HUES48 (cell line): ENCODE data around the gene PANK4.

ENCODE experiments used
- H3K27ac ChIP-seq: one replicate; pipeline ENCODE4 v1.7.0; 2013; ENCODE audit warnings: low read depth, low read length, inconsistent platforms
- H3K27me3 ChIP-seq: 2 replicates; pipeline ENCODE4 v1.6.1; 2013; ENCODE audit warnings: mild to moderate bottlenecking, low read length; ENCODE audit not compliant: control insufficient read depth, insufficient read depth
- H3K36me3 ChIP-seq: 2 replicates; pipeline ENCODE4 v1.6.1; 2013; ENCODE audit warnings: low read length; ENCODE audit not compliant: control insufficient read depth, insufficient read depth
- H3K4me1 ChIP-seq: 2 replicates; pipeline ENCODE4 v1.6.1; 2013; ENCODE audit warnings: mild to moderate bottlenecking, low read length; ENCODE audit not compliant: control insufficient read depth, insufficient read depth
- H3K4me3 ChIP-seq: 2 replicates; pipeline ENCODE4 v1.5.1; 2013; ENCODE audit warnings: mild to moderate bottlenecking, low read depth, low read length
- H3K9ac ChIP-seq: 2 replicates; pipeline ENCODE4 v1.6.1; 2013; ENCODE audit warnings: mild to moderate bottlenecking, low read depth, low read length, moderate library complexity
- H3K9me3 ChIP-seq: 2 replicates; pipeline ENCODE4 v1.6.1; 2013; ENCODE audit warnings: low read length; ENCODE audit not compliant: control insufficient read depth, insufficient read depth

The PANK4 gene

GRCh38 chr1:2542246-2542915, 16.0 kb upstream of the PANK4 start:
- Histone ChIP-seq H3K4me3 (no peak overlapping the region), H3K27ac (no peak overlapping the region), H3K9ac (no peak overlapping the region), H3K9me3 (no peaks in the 10 kb centered on the region), H3K4me1 (peaks cover 21% of the 10 kb centered on the region; the same call in 1 of the 2 replicates), H3K27me3 (peaks cover 40% of the 10 kb centered on the region), H3K36me3 (no peaks in the 10 kb centered on the region)

GRCh38 chr1:2541619-2542245, 15.3 kb upstream of the PANK4 start:
- H3K4me1 ChIP-seq: peaks cover 20% of the 10 kb centered on the region; the same call in 1 of the 2 replicates
- no peaks in the 10 kb centered on the region for H3K36me3 ChIP-seq
- no peak overlapping the region for H3K27ac ChIP-seq
- no peaks in the 10 kb centered on the region for H3K9me3 ChIP-seq
- peaks cover 45% of the 10 kb centered on the region for H3K27me3 ChIP-seq
- H3K4me3 ChIP-seq: no peak overlapping the region
- H3K9ac ChIP-seq: no peak overlapping the region

- H3K36me3 ChIP-seq: no peaks in the 10 kb centered on the region
- no peak overlapping the region for H3K4me3 ChIP-seq
- H3K27me3 ChIP-seq: peaks cover 51% of the 10 kb centered on the region
- peaks cover 20% of the 10 kb centered on the region; the same call in 1 of the 2 replicates for H3K4me1 ChIP-seq
- no peaks in the 10 kb centered on the region for H3K9me3 ChIP-seq
- no peak overlapping the region for H3K27ac ChIP-seq
- H3K9ac ChIP-seq: no peak overlapping the region
These were observed 14.6 kb upstream of the PANK4 start for GRCh38 chr1:2540816-2541492.

GRCh38 chr1:2539312-2539907, 13.0 kb upstream of the PANK4 start:
- peaks cover 66% of the 10 kb centered on the region for H3K27me3 ChIP-seq
- no peak overlapping the region for H3K9ac ChIP-seq
- no peaks in the 10 kb centered on the region for H3K9me3 ChIP-seq
- H3K4me3 ChIP-seq: no peak overlapping the region
- H3K4me1 ChIP-seq: peaks cover 27% of the 10 kb centered on the region
- no peaks in the 10 kb centered on the region for H3K36me3 ChIP-seq
- no peak overlapping the region for H3K27ac ChIP-seq

- Histone ChIP-seq H3K27me3 (peaks cover 70% of the 10 kb centered on the region), H3K9ac (no peak overlapping the region), H3K9me3 (no peaks in the 10 kb centered on the region), H3K27ac (no peak overlapping the region), H3K4me1 (peaks cover 24% of the 10 kb centered on the region), H3K36me3 (no peaks in the 10 kb centered on the region), H3K4me3 (no peak overlapping the region)
These were observed 12.5 kb upstream of the PANK4 start for GRCh38 chr1:2538872-2539271.

- Histone ChIP-seq H3K27me3 (peaks cover 70% of the 10 kb centered on the region), H3K4me1 (peaks cover 19% of the 10 kb centered on the region), H3K9ac (no peak overlapping the region), H3K9me3 (no peaks in the 10 kb centered on the region), H3K27ac (no peak overlapping the region), H3K4me3 (no peak overlapping the region), H3K36me3 (no peaks in the 10 kb centered on the region)
These were observed 12.0 kb upstream of the PANK4 start for GRCh38 chr1:2538376-2538775.

- Histone ChIP-seq H3K36me3 (no peaks in the 10 kb centered on the region), H3K4me3 (no peak overlapping the region), H3K9ac (no peak overlapping the region), H3K9me3 (no peaks in the 10 kb centered on the region), H3K27me3 (peaks cover 70% of the 10 kb centered on the region), H3K4me1 (peaks cover 14% of the 10 kb centered on the region), H3K27ac (no peak overlapping the region)
These were observed 11.4 kb upstream of the PANK4 start for GRCh38 chr1:2537784-2538115.

- Histone ChIP-seq H3K27ac (no peak overlapping the region), H3K9me3 (no peaks in the 10 kb centered on the region), H3K27me3 (peaks cover 76% of the 10 kb centered on the region), H3K4me1 (peaks cover 14% of the 10 kb centered on the region), H3K9ac (no peak overlapping the region), H3K4me3 (no peak overlapping the region), H3K36me3 (no peaks in the 10 kb centered on the region)
These were observed 9.6 kb upstream of the PANK4 start for GRCh38 chr1:2535981-2536380.

- Histone ChIP-seq H3K27ac (no peak overlapping the region), H3K9ac (no peak overlapping the region), H3K4me1 (peaks cover 14% of the 10 kb centered on the region), H3K9me3 (no peaks in the 10 kb centered on the region), H3K36me3 (no peaks in the 10 kb centered on the region), H3K4me3 (no peak overlapping the region), H3K27me3 (peaks cover 80% of the 10 kb centered on the region)
These were observed 9.1 kb upstream of the PANK4 start for GRCh38 chr1:2535455-2535854.

- H3K9me3 ChIP-seq: no peaks in the 10 kb centered on the region
- H3K4me3 ChIP-seq: peak overlapping the region; percentile 27; the same call in 1 of the 2 replicates
- no peaks in the 10 kb centered on the region for H3K36me3 ChIP-seq
- no peak overlapping the region for H3K9ac ChIP-seq
- peaks cover 14% of the 10 kb centered on the region for H3K4me1 ChIP-seq
- peaks cover 86% of the 10 kb centered on the region for H3K27me3 ChIP-seq
- peak overlapping the region; percentile 37 for H3K27ac ChIP-seq
These were observed 8.5 kb upstream of the PANK4 start for GRCh38 chr1:2534687-2535441.
